GM19438 (cell line): ENCODE measurements around the gene TMEM231.
"Not testable (repeated sequence)": the region's sequence is repeated elsewhere in the genome, so short reads cannot be mapped to it uniquely, and the experiment has no call there.

Experiments used
- ATAC-seq: cut with Tn5 transposase; IDR thresholded peaks from one replicate; pipeline ENCODE4 v1.9.1; 2021; ENCODE audit warnings: low read depth; ENCODE audit not compliant: unreplicated experiment

The TMEM231 gene

GRCh38 chr16:75567911-75568310, 11.9 kb upstream of the TMEM231 start:
- ATAC-seq, result no peak

GRCh38 chr16:75566758-75567255, 10.8 kb upstream of the TMEM231 start:
- no peak for ATAC-seq

GRCh38 chr16:75566040-75566757, 10.1 kb upstream of the TMEM231 start, which contains the start of gene GABARAPL2:
Gene GABARAPL2, plus strand, starts transcription at chr16:75566379. Its CDS starts 108 bp downstream, at chr16:75566487.
- ATAC-seq, result peak; percentile 75

- peak; percentile 14 for ATAC-seq
These were observed 9.6 kb upstream of the TMEM231 start for GRCh38 chr16:75565640-75566039.

- ATAC-seq, result no peak
These were observed 3.7 kb upstream of the TMEM231 start for GRCh38 chr16:75559564-75560372.

GRCh38 chr16:75558846-75559401, 2.9 kb upstream of the TMEM231 start:
- ATAC-seq, result no peak

- ATAC-seq, result no peak
These were observed 439 bp upstream of the TMEM231 start for GRCh38 chr16:75556431-75556950.

GRCh38 chr16:75555213-75555706, 792 bp downstream of the TMEM231 start:
- peak; percentile 34 for ATAC-seq

GRCh38 chr16:75552951-75553350, 3.1 kb downstream of the TMEM231 start:
- no peak for ATAC-seq

GRCh38 chr16:75550211-75550662, 5.8 kb downstream of the TMEM231 start:
- peak; percentile 82 for ATAC-seq

- ATAC-seq, result not testable (repeated sequence)
These were observed 7.6 kb downstream of the TMEM231 start for GRCh38 chr16:75548456-75548855.

GRCh38 chr16:75546293-75546692, 9.8 kb downstream of the TMEM231 start:
- no peak for ATAC-seq

GRCh38 chr16:75545879-75546278, 10.2 kb downstream of the TMEM231 start:
- ATAC-seq, result not testable (repeated sequence)

GRCh38 chr16:75542462-75542861, 13.6 kb downstream of the TMEM231 start:
- ATAC-seq, result not testable (repeated sequence)

GRCh38 chr16:75541236-75541635, 14.8 kb downstream of the TMEM231 start:
- ATAC-seq, result no peak

GRCh38 chr16:75538882-75539565, 17.0 kb downstream of the TMEM231 start:
- not testable (repeated sequence) for ATAC-seq

GRCh38 chr16:75537776-75538175, 18.3 kb downstream of the TMEM231 start:
- no peak for ATAC-seq

- no peak for ATAC-seq
These were observed 20.2 kb downstream of the TMEM231 start, which contains the start of gene CHST5 for GRCh38 chr16:75535901-75536300. Gene CHST5, minus strand, starts transcription at chr16:75536108. Its CDS starts 5,724 bp downstream, at chr16:75530384.

GRCh38 chr16:75535211-75535843, 20.7 kb downstream of the TMEM231 start:
- ATAC-seq, result no peak
